ENCODE data around the gene CADM4. TPM values are rescaled to one million over a fixed set of nuclear protein-coding genes. Genes with fewer than 3 reads are reported as not detected.

The CADM4 gene
- polyA plus RNA-seq, 1 of the 3 experiments (the other 2 are of a cell fraction): 28.9 TPM

GRCh38 chr19:43652546-43652874 lies 12.9 kb upstream of the CADM4 start (continued):
- TF ChIP-seq, protein P1, sequence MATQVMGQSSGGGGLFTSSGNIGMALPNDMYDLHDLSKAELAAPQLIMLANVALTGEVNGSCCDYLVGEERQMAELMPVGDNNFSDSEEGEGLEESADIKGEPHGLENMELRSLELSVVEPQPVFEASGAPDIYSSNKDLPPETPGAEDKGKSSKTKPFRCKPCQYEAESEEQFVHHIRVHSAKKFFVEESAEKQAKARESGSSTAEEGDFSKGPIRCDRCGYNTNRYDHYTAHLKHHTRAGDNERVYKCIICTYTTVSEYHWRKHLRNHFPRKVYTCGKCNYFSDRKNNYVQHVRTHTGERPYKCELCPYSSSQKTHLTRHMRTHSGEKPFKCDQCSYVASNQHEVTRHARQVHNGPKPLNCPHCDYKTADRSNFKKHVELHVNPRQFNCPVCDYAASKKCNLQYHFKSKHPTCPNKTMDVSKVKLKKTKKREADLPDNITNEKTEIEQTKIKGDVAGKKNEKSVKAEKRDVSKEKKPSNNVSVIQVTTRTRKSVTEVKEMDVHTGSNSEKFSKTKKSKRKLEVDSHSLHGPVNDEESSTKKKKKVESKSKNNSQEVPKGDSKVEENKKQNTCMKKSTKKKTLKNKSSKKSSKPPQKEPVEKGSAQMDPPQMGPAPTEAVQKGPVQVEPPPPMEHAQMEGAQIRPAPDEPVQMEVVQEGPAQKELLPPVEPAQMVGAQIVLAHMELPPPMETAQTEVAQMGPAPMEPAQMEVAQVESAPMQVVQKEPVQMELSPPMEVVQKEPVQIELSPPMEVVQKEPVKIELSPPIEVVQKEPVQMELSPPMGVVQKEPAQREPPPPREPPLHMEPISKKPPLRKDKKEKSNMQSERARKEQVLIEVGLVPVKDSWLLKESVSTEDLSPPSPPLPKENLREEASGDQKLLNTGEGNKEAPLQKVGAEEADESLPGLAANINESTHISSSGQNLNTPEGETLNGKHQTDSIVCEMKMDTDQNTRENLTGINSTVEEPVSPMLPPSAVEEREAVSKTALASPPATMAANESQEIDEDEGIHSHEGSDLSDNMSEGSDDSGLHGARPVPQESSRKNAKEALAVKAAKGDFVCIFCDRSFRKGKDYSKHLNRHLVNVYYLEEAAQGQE (IDR thresholded peaks at IDR 0.05; ENCODE audit: low read depth, low read length): no peak
- TF ChIP-seq IRF3 (IDR thresholded peaks at IDR 0.05; ENCODE audit: low read depth, low read length) (no peak), YY1 (IDR thresholded peaks at IDR 0.05; ENCODE audit: low read depth) (no peak), TAF1 (IDR thresholded peaks at IDR 0.05; ENCODE audit: borderline replicate concordance, low read depth, low read length) (no peak), RFX5 (IDR thresholded peaks at IDR 0.05; ENCODE audit: low read length) (no peak), USF2 (IDR thresholded peaks at IDR 0.05; ENCODE audit: borderline replicate concordance, low read depth, low read length) (no peak), RCOR1 (IDR thresholded peaks at IDR 0.05; ENCODE audit: low read length) (no peak)
- TF ChIP-seq, protein P2, sequence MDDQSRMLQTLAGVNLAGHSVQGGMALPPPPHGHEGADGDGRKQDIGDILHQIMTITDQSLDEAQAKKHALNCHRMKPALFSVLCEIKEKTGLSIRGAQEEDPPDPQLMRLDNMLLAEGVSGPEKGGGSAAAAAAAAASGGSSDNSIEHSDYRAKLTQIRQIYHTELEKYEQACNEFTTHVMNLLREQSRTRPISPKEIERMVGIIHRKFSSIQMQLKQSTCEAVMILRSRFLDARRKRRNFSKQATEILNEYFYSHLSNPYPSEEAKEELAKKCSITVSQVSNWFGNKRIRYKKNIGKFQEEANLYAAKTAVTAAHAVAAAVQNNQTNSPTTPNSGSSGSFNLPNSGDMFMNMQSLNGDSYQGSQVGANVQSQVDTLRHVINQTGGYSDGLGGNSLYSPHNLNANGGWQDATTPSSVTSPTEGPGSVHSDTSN (IDR thresholded peaks at IDR 0.05): no peak

- H3K27me3 ChIP-seq (ENCODE audit: insufficient read depth): no peaks in the 10 kb centered on the region
- TF ChIP-seq SMC3 (IDR thresholded peaks at IDR 0.05; ENCODE audit: low read depth, low read length) (peak; percentile 64), CTCF (IDR thresholded peaks at IDR 0.05) (peak; percentile 70), RAD21 (IDR thresholded peaks at IDR 0.05; ENCODE audit: low read length) (peak; percentile 81), EP300 (IDR thresholded peaks at IDR 0.05; ENCODE audit: borderline replicate concordance in 1 of 2, low read depth in 1 of 2, low read length in 1 of 2) (no peak), MEF2A (IDR thresholded peaks at IDR 0.05; ENCODE audit: borderline replicate concordance, low read depth) (no peak)
- TF ChIP-seq, protein P3, sequence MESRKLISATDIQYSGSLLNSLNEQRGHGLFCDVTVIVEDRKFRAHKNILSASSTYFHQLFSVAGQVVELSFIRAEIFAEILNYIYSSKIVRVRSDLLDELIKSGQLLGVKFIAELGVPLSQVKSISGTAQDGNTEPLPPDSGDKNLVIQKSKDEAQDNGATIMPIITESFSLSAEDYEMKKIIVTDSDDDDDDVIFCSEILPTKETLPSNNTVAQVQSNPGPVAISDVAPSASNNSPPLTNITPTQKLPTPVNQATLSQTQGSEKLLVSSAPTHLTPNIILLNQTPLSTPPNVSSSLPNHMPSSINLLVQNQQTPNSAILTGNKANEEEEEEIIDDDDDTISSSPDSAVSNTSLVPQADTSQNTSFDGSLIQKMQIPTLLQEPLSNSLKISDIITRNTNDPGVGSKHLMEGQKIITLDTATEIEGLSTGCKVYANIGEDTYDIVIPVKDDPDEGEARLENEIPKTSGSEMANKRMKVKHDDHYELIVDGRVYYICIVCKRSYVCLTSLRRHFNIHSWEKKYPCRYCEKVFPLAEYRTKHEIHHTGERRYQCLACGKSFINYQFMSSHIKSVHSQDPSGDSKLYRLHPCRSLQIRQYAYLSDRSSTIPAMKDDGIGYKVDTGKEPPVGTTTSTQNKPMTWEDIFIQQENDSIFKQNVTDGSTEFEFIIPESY (IDR thresholded peaks at IDR 0.05; ENCODE audit: borderline replicate concordance, low read depth): no peak
- ChIA-PET CTCF (interaction anchor here (0.6 to 2.5 kb wide), 17 partner anchors 9 to 205 kb away, joined by 3 to 15 read pairs (median 4); no protein-coding TSS in a partner anchor), POLR2A (no interaction called here)
- peaks cover 23% of the 10 kb centered on the region for H3F3A ChIP-seq (replicated peaks; ENCODE audit: insufficient read depth)
- H3K9me2 ChIP-seq: no peaks in the 10 kb centered on the region
- no peaks in the 10 kb centered on the region for H4K20me1 ChIP-seq (ENCODE audit: insufficient read depth)
- 0 out of 2 replicates have a peak, but pooled peaks cover under 1% of the 10 kb centered on the region for H3K79me2 ChIP-seq (ENCODE audit: insufficient read depth)
- DNase-seq: peak; percentile 72
- H2AFZ ChIP-seq (ENCODE audit: low read depth): peak overlapping the region; percentile 63; the same call in 1 of the 2 replicates
- no peaks in the 10 kb centered on the region for H3K4me1 ChIP-seq (ENCODE audit: control insufficient read depth in 1 of 2, insufficient read depth in 2 of 2, low read depth in 1 of 2, low read length in 1 of 2)
- no peak overlapping the region; a peak in 1 of 4 replicates for H3K4me3 ChIP-seq (ENCODE audit: low read depth in 2 of 2, low read length in 1 of 2)
- H3K9ac ChIP-seq: no peak overlapping the region
- 75% methylated on average over 12 of the region's 14 CpGs for WGBS (ENCODE audit: low lambda C conversion rate)
- no peaks in the 10 kb centered on the region for H3K9me3 ChIP-seq
- H3K36me3 ChIP-seq (replicated peaks in 1 of 2; ENCODE audit: control insufficient read depth in 1 of 2, insufficient read depth in 2 of 2, low read length in 1 of 2): peaks cover 3 to 59% of the 10 kb centered on the region in 2 experiments
- H3K27ac ChIP-seq (ENCODE audit: low read depth in 2 of 2, low read length in 1 of 2): no peak overlapping the region; a peak in 1 of 4 replicates
- no peak overlapping the region for H3K4me2 ChIP-seq
These were observed 12.3 kb upstream of the CADM4 start for GRCh38 chr19:43651758-43652545.
